ENCODE data around the gene GTF3A. TPM values are rescaled to one million over a fixed set of nuclear protein-coding genes. Genes with fewer than 3 reads are reported as not detected.

The GTF3A gene
- total RNA-seq, 2 experiments from 2014 or later, result 242 to 251 TPM

- Histone ChIP-seq H3K9me2 (ENCODE audit: insufficient read depth, low read length) (no peaks in the 10 kb centered on the region), H3K4me3 (ENCODE audit: low read depth, low read length, poor library complexity, severe bottlenecking) (no peak overlapping the region), H3K4me2 (ENCODE audit: low read length) (no peak overlapping the region), H3K36me3 (ENCODE audit: insufficient read depth, low read length) (no peaks in the 10 kb centered on the region), H4K20me1 (ENCODE audit: insufficient read depth, low read length) (no peaks in the 10 kb centered on the region), H3K27ac (ENCODE audit: low read depth, low read length, poor library complexity, severe bottlenecking) (no peak overlapping the region), H3K4me1 (ENCODE audit: insufficient read depth, low read length, poor library complexity, severe bottlenecking) (peaks cover 10% of the 10 kb centered on the region), H3K9me3 (ENCODE audit: low read length) (no peaks in the 10 kb centered on the region), H2AFZ (ENCODE audit: low read length) (no peak overlapping the region), H3K79me2 (ENCODE audit: insufficient read depth, low read depth, low read length) (no peaks in the 10 kb centered on the region; the same call in 1 of the 2 replicates)
- POLR2A ChIA-PET, result interaction anchor here (0.6 kb wide), 1 partner anchor 76 kb away, joined by 3 read pairs; no protein-coding TSS in a partner anchor
- no peak for DNase-seq (ENCODE audit: low spot score)
- intact Hi-C loops (cut with micrococcal nuclease; ENCODE audit: unreplicated experiment), result no loop called here
- CTCF ChIA-PET (ENCODE audit: unreplicated experiment), result no interaction called here
- TF ChIP-seq CTCF (conservative IDR thresholded peaks at IDR 0.05; ENCODE audit: low read length) (no peak), EZH2phosphoT487 (IDR thresholded peaks at IDR 0.05; ENCODE audit: borderline replicate concordance, low read depth, low read length) (no peak)
- BruUV-seq (replicated peaks), result no TSS peak
These were observed 50.4 kb downstream of the GTF3A start for GRCh38 chr13:27474751-27475268.

GRCh38 chr13:27476943-27477703 is 52.7 kb downstream of the GTF3A start:
- ChIA-PET CTCF (ENCODE audit: unreplicated experiment) (no interaction called here), POLR2A (interaction anchor here (0.7 to 2.1 kb wide), 4 partner anchors 11 to 1207 kb away, joined by 3 to 10 read pairs (median 4); no protein-coding TSS in a partner anchor)
- Histone ChIP-seq H3K36me3 (ENCODE audit: insufficient read depth, low read length) (no peaks in the 10 kb centered on the region), H2AFZ (ENCODE audit: low read length) (peak overlapping the region; percentile 98), H3K79me2 (ENCODE audit: insufficient read depth, low read depth, low read length) (no peaks in the 10 kb centered on the region; the same call in 1 of the 2 replicates), H3K9me2 (ENCODE audit: insufficient read depth, low read length) (no peaks in the 10 kb centered on the region), H4K20me1 (ENCODE audit: insufficient read depth, low read length) (no peaks in the 10 kb centered on the region), H3K9me3 (ENCODE audit: low read length) (peaks cover 4% of the 10 kb centered on the region; the same call in 1 of the 2 replicates), H3K4me3 (ENCODE audit: low read depth, low read length, poor library complexity, severe bottlenecking) (peak overlapping the region; percentile 15), H3K4me2 (ENCODE audit: low read length) (peak overlapping the region; percentile 55), H3K4me1 (ENCODE audit: insufficient read depth, low read length, poor library complexity, severe bottlenecking) (peaks cover 10% of the 10 kb centered on the region), H3K27ac (ENCODE audit: low read depth, low read length, poor library complexity, severe bottlenecking) (no peak overlapping the region)
- TF ChIP-seq CTCF (conservative IDR thresholded peaks at IDR 0.05; ENCODE audit: low read length), result no peak
- no peak for TF ChIP-seq EZH2phosphoT487 (IDR thresholded peaks at IDR 0.05; ENCODE audit: borderline replicate concordance, low read depth, low read length)
- DNase-seq (ENCODE audit: low spot score), result peak; percentile 25
- intact Hi-C loops (cut with micrococcal nuclease; ENCODE audit: unreplicated experiment), result no loop called here
- no TSS peak for BruUV-seq (replicated peaks)
